Stimulated activated naive CD4-positive, alpha-beta T cell (primary cell): ENCODE measurements around the gene HINFP.
"Not testable (repeated sequence)": the region's sequence is repeated elsewhere in the genome, so short reads cannot be mapped to it uniquely, and the experiment has no call there.

Experiments used
- DNase-seq, 6 experiments: peaks; one replicate each; lab custom pipeline; 2025; lab: John Stamatoyannopoulos, UW

HINFP gene

GRCh38 chr11:119117004-119117706, 4.2 kb upstream of the HINFP start:
- no peak for DNase-seq

GRCh38 chr11:119118227-119118626, 3.2 kb upstream of the HINFP start:
- no peak for DNase-seq

- no peak for DNase-seq
These were observed 2.4 kb upstream of the HINFP start for GRCh38 chr11:119118946-119119345.

- DNase-seq: peak in 1 of 6 experiments; percentile 3
These were observed 757 bp upstream of the HINFP start for GRCh38 chr11:119120639-119121007.

GRCh38 chr11:119121811-119122124, 388 bp downstream of the HINFP start:
- DNase-seq: no peak

GRCh38 chr11:119125821-119126220, 4.4 kb downstream of the HINFP start:
- no peak for DNase-seq

GRCh38 chr11:119126675-119127268, 5.4 kb downstream of the HINFP start:
- no peak for DNase-seq

GRCh38 chr11:119130662-119131061, 9.3 kb downstream of the HINFP start:
- no peak for DNase-seq

GRCh38 chr11:119134389-119134978, 13.1 kb downstream of the HINFP start:
- DNase-seq: no peak

GRCh38 chr11:119139276-119139675, 17.9 kb downstream of the HINFP start:
- not testable (repeated sequence) for DNase-seq

GRCh38 chr11:119144825-119145486, 23.6 kb downstream of the HINFP start:
- no peak for DNase-seq

GRCh38 chr11:119145551-119145950, 24.2 kb downstream of the HINFP start:
- no peak for DNase-seq

GRCh38 chr11:119147604-119148333, 26.4 kb downstream of the HINFP start:
- peak in 1 of 6 experiments; percentile 23 for DNase-seq

- DNase-seq: peak in 1 of 6 experiments; percentile 19
These were observed 27.3 kb downstream of the HINFP start for GRCh38 chr11:119148720-119149017.

GRCh38 chr11:119149018-119149785, 27.8 kb downstream of the HINFP start, which contains the start of gene ABCG4:
ABCG4 (plus strand) TSS chr11:119149052; CDS start chr11:119149966, 914 bp downstream.
- DNase-seq: peak in 4 of 6 experiments; percentile 11 to 38 (median 19)

GRCh38 chr11:119149786-119150275, 28.5 kb downstream of the HINFP start:
- DNase-seq: no peak

- no peak for DNase-seq
These were observed 30.7 kb downstream of the HINFP start for GRCh38 chr11:119152043-119152442.

- no peak for DNase-seq
These were observed 31.2 kb downstream of the HINFP start for GRCh38 chr11:119152604-119153003.

- DNase-seq: no peak
These were observed 31.9 kb downstream of the HINFP start for GRCh38 chr11:119153049-119153818.

GRCh38 chr11:119154178-119154577, 32.8 kb downstream of the HINFP start:
- DNase-seq: no peak
